B cell (primary cell): ENCODE data around the gene NID1. TPM values are rescaled to one million over a fixed set of nuclear protein-coding genes. Genes with fewer than 3 reads are reported as not detected.

ENCODE experiments used
- ATAC-seq: fragments of 200-7000 bp; cut with Tn5 transposase; one replicate; pipeline ENCODE4 v1.10.0; 2021; ENCODE audit warnings: low read depth, mild to moderate bottlenecking, moderate number of reproducible peaks, moderate library complexity
- CTCF ChIA-PET: fragments of 350-600 bp; sonication (Branson Sonifier 250); formaldehyde crosslinking; loops from one replicate; lab custom pipeline; 2021; ENCODE audit warnings: antibody characterized with exemption, inconsistent platforms; lab: Charles Lee
- POLR2A ChIA-PET: fragments of 350-600 bp; sonication (Branson Sonifier 250); formaldehyde crosslinking; loops from one replicate; lab custom pipeline; 2021; ENCODE audit warnings: antibody characterized with exemption; lab: Charles Lee
- DNase-seq: peaks from one replicate; pipeline ENCODE4 v3.0.0; 2013
- H2AFZ ChIP-seq: 2 replicates; pipeline ENCODE4 v1.6.1; 2012; ENCODE audit warnings: mild to moderate bottlenecking, low read depth, low read length; ENCODE audit not compliant: insufficient read depth, poor library complexity, severe bottlenecking
- H3K27ac ChIP-seq, 2 donors: 1 replicate in 1 of 2; 2 replicates in 1 of 2; pipeline ENCODE4 v1.5.1; 2012 to 2013; ENCODE audit warnings: low read length in 2 of 2, mild to moderate bottlenecking in 2 of 2, moderate library complexity in 1 of 2
- H3K27me3 ChIP-seq, 4 experiments: fragments of 200-600 bp in 1 of 4; sonication (generic) in 1 of 4; replicated peaks in 1 of 4; 1 replicate in 2 of 4; 2 replicates in 2 of 4; pipeline versions ENCODE4 v1.6.1 to v1.7.0; 2013 to 2016; ENCODE audit warnings: low read length in 3 of 4, mild to moderate bottlenecking in 2 of 4, mixed read lengths in 1 of 4, moderate library complexity in 1 of 4; ENCODE audit not compliant: insufficient read depth in 4 of 4, control insufficient read depth in 3 of 4; ENCODE audit errors: control extremely low read depth in 1 of 4
- H3K36me3 ChIP-seq, 2 experiments: replicated peaks in 1 of 2; 1 replicate in 1 of 2; 2 replicates in 1 of 2; pipeline versions ENCODE4 v1.6.1 to v1.7.1; 2013; ENCODE audit warnings: low read length in 1 of 2; ENCODE audit not compliant: insufficient read depth in 2 of 2, control insufficient read depth in 1 of 2; ENCODE audit errors: control extremely low read depth in 1 of 2, extremely low read depth in 1 of 2
- H3K4me1 ChIP-seq, 2 donors: fragments of 200-600 bp in 1 of 2; sonication (generic) in 1 of 2; 1 replicate in 1 of 2; 2 replicates in 1 of 2; pipeline versions ENCODE4 v1.5.1 to v1.6.1; 2013 to 2017; ENCODE audit warnings: low read length in 2 of 2; ENCODE audit not compliant: control insufficient read depth in 2 of 2, insufficient read depth in 2 of 2
- H3K4me2 ChIP-seq: replicated peaks from 2 replicates; pipeline ENCODE3; 2012; ENCODE audit warnings: mild to moderate bottlenecking, low read depth, low read length; ENCODE audit not compliant: poor library complexity, severe bottlenecking
- H3K4me3 ChIP-seq, 5 experiments: fragments of 200-600 bp in 1 of 5; sonication (generic) in 1 of 5; 1 replicate in 3 of 5; 2 replicates in 2 of 5; pipeline versions ENCODE4 v1.5.1 to v1.7.0; 2011 to 2016; ENCODE audit warnings: low read length in 4 of 5, mild to moderate bottlenecking in 4 of 5, low read depth in 2 of 5, control low read depth in 1 of 5, moderate library complexity in 1 of 5; ENCODE audit not compliant: insufficient read depth in 1 of 5; ENCODE audit errors: control extremely low read depth in 1 of 5, extremely low read depth in 1 of 5
- H3K79me2 ChIP-seq: fragments of 200-600 bp; sonication (generic); one replicate; pipeline ENCODE4 v1.6.0; 2016; ENCODE audit warnings: low read length; ENCODE audit not compliant: control insufficient read depth, insufficient read depth
- H3K9ac ChIP-seq: fragments of 200-600 bp; sonication (generic); 2 replicates; pipeline ENCODE4 v1.6.1; 2017; ENCODE audit warnings: mild to moderate bottlenecking, low read length, moderate library complexity
- H3K9me3 ChIP-seq, 3 donors: one replicate each; pipeline versions ENCODE4 v1.6.1 to v1.7.1; 2013; ENCODE audit warnings: low read length in 2 of 3; ENCODE audit not compliant: control insufficient read depth in 2 of 3, insufficient read depth in 1 of 3; ENCODE audit errors: control extremely low read depth in 1 of 3
- H4K20me1 ChIP-seq: 2 replicates; pipeline ENCODE4 v1.6.0; 2012; ENCODE audit warnings: mild to moderate bottlenecking, low read length; ENCODE audit not compliant: insufficient read depth, control insufficient read depth, poor library complexity, severe bottlenecking
- H3K27ac Mint-ChIP-seq: one replicate; pipeline ENCODE4 v1.8.0; 2021; ENCODE audit warnings: mixed read lengths
- H3K27me3 Mint-ChIP-seq: one replicate; pipeline ENCODE4 v1.8.0; 2021; ENCODE audit warnings: mixed read lengths
- H3K4me1 Mint-ChIP-seq: one replicate; pipeline ENCODE4 v1.8.0; 2021; ENCODE audit warnings: mixed read lengths
- H3K4me3 Mint-ChIP-seq: one replicate; pipeline ENCODE4 v1.8.0; 2021; ENCODE audit warnings: mixed read lengths
- H3K9me3 Mint-ChIP-seq: one replicate; pipeline ENCODE4 v1.8.0; 2022; ENCODE audit warnings: mixed read lengths; ENCODE audit not compliant: insufficient read depth
- CTCF ChIP-seq: fragments of 200-600 bp; IDR thresholded peaks from one replicate; pipeline ENCODE4 v1.8.0; 2022; ENCODE audit warnings: antibody characterized with exemption, mild to moderate bottlenecking
- EZH2 ChIP-seq: IDR thresholded peaks from 2 replicates; pipeline ENCODE4 v1.6.1; 2012; ENCODE audit warnings: borderline replicate concordance, low read depth, mild to moderate bottlenecking, moderate library complexity, low read length; ENCODE audit not compliant: insufficient read depth, poor library complexity, severe bottlenecking
- WGBS: methylation state at CpG from one replicate; pipeline ENCODE4 v1.1.5; 2013; ENCODE audit warnings: missing lambda C conversion rate; ENCODE audit not compliant: insufficient coverage; 5-methylcytosine and 5-hydroxymethylcytosine counted together
- intact Hi-C: fragments of 100-400 bp; cut with micrococcal nuclease; formaldehyde crosslinking; loops from one replicate; pipeline ENCODE4 v1.10.0; 2022
- polyA plus RNA-seq: library from polyadenylated mRNA; depleted of rRNA; stranded (reverse); fragments of >200 nt; gene quantifications from 2 replicates; pipeline ENCODE4 v1.2.3, GENCODE V29; 2012
- total RNA-seq, 2 donors: library from RNA; stranded (reverse); fragments of 120-200 nt in 1 of 2; gene quantifications; 1 replicate in 1 of 2; 2 replicates in 1 of 2; pipeline versions ENCODE4 v1.2.3 to v1.2.4, GENCODE V29; 2013 to 2022

NID1 gene
- total and polyA plus RNA-seq, 2 donors (not counting 1 experiment from before 2014, with no cell fraction given), result 0.06 TPM; not detected in 1

- no peak for ATAC-seq
- no peak overlapping the region for H3K27ac ChIP-seq
- peaks cover 4% of the 10 kb centered on the region for H3K27me3 Mint-ChIP-seq
- H3K9me3 Mint-ChIP-seq, result no peaks in the 10 kb centered on the region
- DNase-seq, result no peak
- 91% methylated on average over 7 of the region's 9 CpGs for WGBS
- CTCF ChIA-PET, result interaction anchor here (0.5 to 12.0 kb wide), 10 partner anchors 10 to 760 kb away, joined by 3 to 174 read pairs (median 4); no protein-coding TSS in a partner anchor
- no peak overlapping the region for H3K4me3 ChIP-seq
- H3K27me3 ChIP-seq, result peaks cover 0 to 3% (median 0%) of the 10 kb centered on the region in 4 experiments
- H3K36me3 ChIP-seq, result no peaks in the 10 kb centered on the region
- no peaks in the 10 kb centered on the region for H4K20me1 ChIP-seq
- H3K4me1 ChIP-seq, result peaks cover 0 to 3% of the 10 kb centered on the region in 2 donors
- no peak overlapping the region for H3K4me3 Mint-ChIP-seq
- no peaks in the 10 kb centered on the region for H3K79me2 ChIP-seq
- no peak overlapping the region for H2AFZ ChIP-seq
- peaks cover 2% of the 10 kb centered on the region for H3K4me1 Mint-ChIP-seq
- no peak overlapping the region for H3K4me2 ChIP-seq
- POLR2A ChIA-PET, result interaction anchor here (0.7 kb wide), 1 partner anchor 312 kb away, joined by 4 read pairs; no protein-coding TSS in a partner anchor
- H3K9ac ChIP-seq, result no peak overlapping the region
- no peaks in the 10 kb centered on the region for H3K9me3 ChIP-seq
- H3K27ac Mint-ChIP-seq, result no peak overlapping the region
- TF ChIP-seq CTCF, result no peak
- TF ChIP-seq EZH2, result no peak
- intact Hi-C loops, result loop anchor here (5.0 to 10.0 kb wide), 2 partner anchors 177 to 240 kb away; partner anchors contain the start of gene ERO1B
These were observed 42.4 kb upstream of the NID1 start for GRCh38 chr1:236107121-236107907.
